SK-N-SH treated with all-trans-retinoic acid at 6 μM for 48 hours (cell line): ENCODE data around the gene KREMEN2.
"Not testable (repeated sequence)": the region's sequence is repeated elsewhere in the genome, so short reads cannot be mapped to it uniquely, and the experiment has no call there.

ENCODE experiments used
- OSR1 ChIP-seq: fragments of 250-450 bp; sonication (Bioruptor Pico); IDR thresholded peaks from 2 replicates; pipeline ENCODE4 v1.8.0; 2022; ENCODE audit warnings: moderate library complexity, mild to moderate bottlenecking, inconsistent platforms
- RARB ChIP-seq: fragments of 250-450 bp; sonication (Bioruptor Pico); IDR thresholded peaks from 2 replicates; pipeline ENCODE4 v1.8.0; 2021; ENCODE audit warnings: mild to moderate bottlenecking, moderate library complexity
- ZNF565 ChIP-seq: fragments of 450-650 bp; formaldehyde crosslinking; conservative IDR thresholded peaks from 2 replicates; pipeline ENCODE4 v1.5.0; 2020; ENCODE audit warnings: low read depth, mild to moderate bottlenecking, moderate library complexity

DNA sequence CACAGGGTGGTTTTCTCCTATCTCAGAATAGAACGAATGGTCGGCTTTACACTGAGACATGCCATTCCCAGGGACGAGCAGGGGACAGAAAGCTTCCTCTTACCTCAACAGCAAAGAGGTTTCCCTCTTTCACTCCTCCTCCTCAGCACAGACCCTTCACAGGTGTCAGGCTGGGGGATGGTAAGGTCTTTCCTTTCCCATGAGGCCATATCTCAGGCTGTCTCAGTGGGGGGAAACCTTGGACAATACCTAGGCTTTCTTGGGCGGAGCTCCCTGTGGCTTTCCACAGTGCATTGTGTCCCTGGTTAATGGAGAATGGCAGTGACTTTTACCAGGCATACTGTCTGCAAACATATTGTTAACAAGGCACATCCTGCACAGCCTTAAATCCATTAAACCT is 35.9 kb upstream of the KREMEN2 start:
- TF ChIP-seq RARB, OSR1, ZNF565: not testable (repeated sequence)
